ENCODE data around the gene PCDHGA1.

- TF ChIP-seq POLR2A (IDR thresholded peaks at IDR 0.05) (no peak), POLR2AphosphoS5 (IDR thresholded peaks at IDR 0.05) (no peak), CTCF (IDR thresholded peaks at IDR 0.05 in 8 of 11, conservative IDR thresholded peaks at IDR 0.05 in 3 of 11) (no peak)
Observed at GRCh38 chr5:141319202-141319601, 11.1 kb upstream of the PCDHGA1 start.

Measured in spleen (tissue), 7 donors.